OCI-LY1 (cell line): Measurements from ENCODE around the gene FAM13C.

Experiments
- H2AFZ ChIP-seq: fragments of 200-600 bp; sonication (generic), shearing (Covaris generic); 2 replicates; pipeline ENCODE4 v1.6.0; 2014; ENCODE audit warnings: antibody characterized with exemption, mild to moderate bottlenecking, low read length
- H3F3A ChIP-seq: fragments of 200-600 bp; sonication (generic), shearing (Covaris generic); 2 replicates; pipeline ENCODE4 v1.6.0; 2014; ENCODE audit warnings: mild to moderate bottlenecking, antibody characterized with exemption, low read length, moderate library complexity; ENCODE audit not compliant: insufficient read depth
- H3K27ac ChIP-seq: fragments of 200-600 bp; sonication (generic); 2 replicates; pipeline ENCODE4 v1.5.1; 2014; ENCODE audit warnings: low read length, mixed run types, mild to moderate bottlenecking, low read depth; ENCODE audit not compliant: poor library complexity, severe bottlenecking
- H3K27me3 ChIP-seq: fragments of 200-600 bp; sonication (generic); 2 replicates; pipeline ENCODE4 v1.6.0; 2014; ENCODE audit warnings: antibody characterized with exemption, mild to moderate bottlenecking, low read length, moderate library complexity; ENCODE audit not compliant: insufficient read depth
- H3K36me3 ChIP-seq: fragments of 200-600 bp; sonication (generic); 2 replicates; pipeline ENCODE4 v1.6.1; 2014; ENCODE audit warnings: mild to moderate bottlenecking, antibody characterized with exemption, low read length, moderate library complexity, mixed read lengths; ENCODE audit not compliant: insufficient read depth
- H3K4me1 ChIP-seq: fragments of 200-600 bp; sonication (generic); 2 replicates; pipeline ENCODE4 v1.5.1; 2014; ENCODE audit warnings: mild to moderate bottlenecking, low read length, moderate library complexity; ENCODE audit not compliant: insufficient read depth, severe bottlenecking
- H3K4me2 ChIP-seq: fragments of 200-600 bp; sonication (generic), shearing (Covaris generic); 2 replicates; pipeline ENCODE4 v1.6.1; 2014; ENCODE audit warnings: low read length
- H3K4me3 ChIP-seq: fragments of 200-600 bp; sonication (generic); 2 replicates; pipeline ENCODE4 v1.5.1; 2014; ENCODE audit warnings: low read length, low read depth, mild to moderate bottlenecking, mixed read lengths; ENCODE audit not compliant: poor library complexity, severe bottlenecking
- H3K79me2 ChIP-seq: fragments of 200-600 bp; shearing (Covaris generic); 2 replicates; pipeline ENCODE4 v1.6.1; 2016; ENCODE audit warnings: mixed run types, low read length, mixed read lengths; ENCODE audit not compliant: insufficient read depth
- H3K9ac ChIP-seq: fragments of 200-600 bp; sonication (generic), shearing (Covaris generic); 2 replicates; pipeline ENCODE4 v1.6.1; 2014; ENCODE audit warnings: mild to moderate bottlenecking, low read length, mixed read lengths
- H3K9me2 ChIP-seq: fragments of 200-600 bp; sonication (generic), shearing (Covaris generic); 2 replicates; pipeline ENCODE4 v1.6.1; 2014; ENCODE audit warnings: low read depth, mild to moderate bottlenecking, low read length, mixed read lengths
- H3K9me3 ChIP-seq: fragments of 200-600 bp; shearing (Covaris generic); 2 replicates; pipeline ENCODE4 v1.6.1; 2014; ENCODE audit warnings: low read length, mixed read lengths
- H4K20me1 ChIP-seq: fragments of 200-600 bp; sonication (generic), shearing (Covaris generic); 2 replicates; pipeline ENCODE4 v1.6.0; 2016; ENCODE audit warnings: mild to moderate bottlenecking, low read length; ENCODE audit not compliant: insufficient read depth
- EZH2 ChIP-seq: fragments of 200-600 bp; sonication (generic), shearing (Covaris generic); IDR thresholded peaks from 2 replicates; pipeline ENCODE4 v1.8.0; 2017; ENCODE audit warnings: borderline replicate concordance, mixed run types, mild to moderate bottlenecking, antibody characterized with exemption, low read length, moderate library complexity, mixed read lengths
- TF ChIP-seq, protein P1 (sequence below): fragments of 200-600 bp; sonication (generic), shearing (Covaris generic); IDR thresholded peaks from 2 replicates; pipeline ENCODE4 v1.5.1; 2017; ENCODE audit warnings: mild to moderate bottlenecking, antibody characterized with exemption, low read length, moderate library complexity, mixed read lengths

Gene FAM13C

DNA sequence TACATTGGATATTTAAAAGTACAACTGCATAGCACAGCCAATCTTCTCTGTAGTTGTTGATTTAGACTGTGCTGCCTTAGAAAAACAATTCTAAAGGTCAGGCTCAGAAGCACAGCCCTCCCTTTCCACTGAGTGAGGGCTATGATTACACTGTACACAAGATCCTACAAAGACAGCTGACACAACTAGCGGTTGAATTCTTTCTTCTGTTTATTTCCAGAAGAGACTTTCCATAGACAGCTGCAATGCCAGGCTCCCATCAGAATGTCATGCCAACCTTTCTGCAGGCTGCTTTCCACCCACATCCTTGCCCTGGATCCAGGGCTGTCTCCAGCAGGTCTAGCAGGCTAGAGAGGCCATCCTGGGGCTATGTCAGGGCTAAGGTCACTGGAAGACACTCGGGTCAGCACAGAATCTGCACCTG, 39.3 kb downstream of the FAM13C start:
- no peaks in the 10 kb centered on the region for H3K9me2 ChIP-seq
- TF ChIP-seq EZH2, result no peak
- TF ChIP-seq, protein P1, sequence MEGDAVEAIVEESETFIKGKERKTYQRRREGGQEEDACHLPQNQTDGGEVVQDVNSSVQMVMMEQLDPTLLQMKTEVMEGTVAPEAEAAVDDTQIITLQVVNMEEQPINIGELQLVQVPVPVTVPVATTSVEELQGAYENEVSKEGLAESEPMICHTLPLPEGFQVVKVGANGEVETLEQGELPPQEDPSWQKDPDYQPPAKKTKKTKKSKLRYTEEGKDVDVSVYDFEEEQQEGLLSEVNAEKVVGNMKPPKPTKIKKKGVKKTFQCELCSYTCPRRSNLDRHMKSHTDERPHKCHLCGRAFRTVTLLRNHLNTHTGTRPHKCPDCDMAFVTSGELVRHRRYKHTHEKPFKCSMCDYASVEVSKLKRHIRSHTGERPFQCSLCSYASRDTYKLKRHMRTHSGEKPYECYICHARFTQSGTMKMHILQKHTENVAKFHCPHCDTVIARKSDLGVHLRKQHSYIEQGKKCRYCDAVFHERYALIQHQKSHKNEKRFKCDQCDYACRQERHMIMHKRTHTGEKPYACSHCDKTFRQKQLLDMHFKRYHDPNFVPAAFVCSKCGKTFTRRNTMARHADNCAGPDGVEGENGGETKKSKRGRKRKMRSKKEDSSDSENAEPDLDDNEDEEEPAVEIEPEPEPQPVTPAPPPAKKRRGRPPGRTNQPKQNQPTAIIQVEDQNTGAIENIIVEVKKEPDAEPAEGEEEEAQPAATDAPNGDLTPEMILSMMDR, result no peak
- no peaks in the 10 kb centered on the region for H3K79me2 ChIP-seq
- no peaks in the 10 kb centered on the region for H3F3A ChIP-seq
- H4K20me1 ChIP-seq, result no peaks in the 10 kb centered on the region
- H2AFZ ChIP-seq, result no peak overlapping the region
- no peak overlapping the region for H3K9ac ChIP-seq
- no peaks in the 10 kb centered on the region for H3K9me3 ChIP-seq
- H3K4me2 ChIP-seq, result no peak overlapping the region
- no peak overlapping the region for H3K27ac ChIP-seq
- no peaks in the 10 kb centered on the region for H3K27me3 ChIP-seq
- no peak overlapping the region for H3K4me3 ChIP-seq
- H3K4me1 ChIP-seq, result no peaks in the 10 kb centered on the region
- no peaks in the 10 kb centered on the region for H3K36me3 ChIP-seq

DNA sequence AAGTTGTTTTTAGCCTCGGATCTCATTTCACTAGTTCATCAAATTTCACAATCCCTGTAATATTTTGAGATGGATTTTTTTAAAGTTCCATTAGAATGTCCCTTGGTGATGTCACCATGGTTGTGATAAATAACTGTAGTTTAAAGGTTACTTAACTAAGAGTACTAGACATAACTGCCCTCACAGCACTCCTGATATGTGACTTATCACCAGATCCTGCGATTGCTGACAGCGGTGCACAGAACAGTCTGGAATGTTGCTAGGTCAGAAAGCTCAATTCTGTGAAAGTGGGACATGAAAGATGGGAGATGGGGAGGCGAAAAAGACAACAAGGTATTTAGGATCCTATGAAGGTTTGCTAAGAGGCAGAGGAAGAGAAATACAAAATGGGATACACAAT, 40.2 kb downstream of the FAM13C start:
- H3K4me3 ChIP-seq, result no peak overlapping the region
- no peak overlapping the region for H2AFZ ChIP-seq
- no peak for TF ChIP-seq EZH2
- TF ChIP-seq, protein P1, result no peak
- H3K9me3 ChIP-seq, result no peaks in the 10 kb centered on the region
- no peaks in the 10 kb centered on the region for H3K36me3 ChIP-seq
- no peak overlapping the region for H3K9ac ChIP-seq
- no peak overlapping the region for H3K27ac ChIP-seq
- no peaks in the 10 kb centered on the region for H3K4me1 ChIP-seq
- H3F3A ChIP-seq, result no peaks in the 10 kb centered on the region
- H4K20me1 ChIP-seq, result no peaks in the 10 kb centered on the region
- H3K79me2 ChIP-seq, result no peaks in the 10 kb centered on the region
- no peak overlapping the region for H3K4me2 ChIP-seq
- no peaks in the 10 kb centered on the region for H3K9me2 ChIP-seq
- H3K27me3 ChIP-seq, result no peaks in the 10 kb centered on the region

DNA sequence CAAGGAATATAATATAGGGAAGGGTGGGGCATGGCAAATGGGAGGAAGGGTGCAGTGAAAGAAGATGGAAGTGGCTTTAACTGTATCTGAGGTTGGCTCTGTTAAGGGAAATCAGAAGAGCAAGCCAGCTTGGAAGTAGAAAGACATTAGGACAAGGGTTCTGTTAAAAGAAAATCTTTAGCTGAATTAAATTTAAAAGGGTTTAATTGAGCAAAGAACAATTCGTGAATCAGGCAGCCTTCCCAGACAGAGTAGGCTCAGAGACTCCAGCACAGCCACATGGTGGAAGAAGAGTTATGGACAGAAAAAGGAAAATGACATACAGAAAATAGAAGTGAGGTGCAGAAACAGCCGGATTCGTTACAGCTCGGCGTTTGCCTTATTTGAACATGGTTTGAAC, 42.0 kb downstream of the FAM13C start:
- H3K27me3 ChIP-seq, result no peaks in the 10 kb centered on the region
- H3K4me3 ChIP-seq, result no peak overlapping the region
- H3F3A ChIP-seq, result no peaks in the 10 kb centered on the region
- H3K9ac ChIP-seq, result no peak overlapping the region
- H3K9me2 ChIP-seq, result no peaks in the 10 kb centered on the region
- no peak overlapping the region for H2AFZ ChIP-seq
- H4K20me1 ChIP-seq, result no peaks in the 10 kb centered on the region
- H3K9me3 ChIP-seq, result no peaks in the 10 kb centered on the region
- no peaks in the 10 kb centered on the region for H3K36me3 ChIP-seq
- H3K4me1 ChIP-seq, result no peaks in the 10 kb centered on the region
- TF ChIP-seq, protein P1, result no peak
- no peak for TF ChIP-seq EZH2
- no peak overlapping the region for H3K27ac ChIP-seq
- H3K4me2 ChIP-seq, result no peak overlapping the region
- no peaks in the 10 kb centered on the region for H3K79me2 ChIP-seq
